ENCODE measurements around the gene AGAP1. TPM values are rescaled to one million over a fixed set of nuclear protein-coding genes. Genes with fewer than 3 reads are reported as not detected.

AGAP1 gene
- total RNA-seq, 1 donor from 2014 or later, result 47.2 TPM

DNA sequence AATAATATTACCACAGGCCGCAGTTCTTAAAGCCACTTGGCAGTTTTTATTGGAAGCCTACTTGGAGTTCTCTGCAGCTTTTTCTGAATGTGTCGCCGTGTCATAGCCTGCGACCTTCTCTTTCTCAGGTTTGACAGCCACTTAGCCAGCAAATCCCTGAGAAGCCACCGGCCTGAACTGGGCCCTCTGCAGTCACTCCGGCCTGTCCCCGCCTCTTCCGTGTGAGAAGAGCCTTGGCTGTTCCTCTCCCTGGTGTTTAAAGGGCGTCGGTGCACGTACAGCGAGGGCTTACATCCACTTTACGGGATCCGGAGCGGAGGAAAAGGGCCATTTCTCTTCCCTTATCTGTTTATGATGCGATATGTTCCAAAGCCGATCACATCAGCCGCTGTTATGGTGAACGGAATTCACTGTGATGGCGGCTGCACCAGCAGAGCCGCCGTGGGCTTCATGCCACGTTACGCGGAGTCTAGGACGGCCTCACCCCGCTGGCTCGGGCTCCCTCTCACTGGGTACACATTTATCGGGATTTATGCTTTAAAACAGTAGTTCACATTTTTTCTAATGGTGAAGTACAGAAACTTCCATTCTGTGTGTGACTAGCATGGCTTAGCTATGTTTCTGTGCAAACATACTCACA lies 607.6 kb downstream of the AGAP1 start:
- no peaks in the 10 kb centered on the region for H3K9me3 Mint-ChIP-seq (ENCODE audit: low read depth)
- H3K4me3 Mint-ChIP-seq (ENCODE audit: low read depth), result no peak overlapping the region
- no peaks in the 10 kb centered on the region for H3K4me1 Mint-ChIP-seq (ENCODE audit: low read depth)
- no peaks in the 10 kb centered on the region for H3K27me3 Mint-ChIP-seq
- H3K36me3 Mint-ChIP-seq (ENCODE audit: insufficient read depth), result no peaks in the 10 kb centered on the region
- no peak for DNase-seq (ENCODE audit: low spot score, unreplicated experiment)
- TF ChIP-seq, protein P1, sequence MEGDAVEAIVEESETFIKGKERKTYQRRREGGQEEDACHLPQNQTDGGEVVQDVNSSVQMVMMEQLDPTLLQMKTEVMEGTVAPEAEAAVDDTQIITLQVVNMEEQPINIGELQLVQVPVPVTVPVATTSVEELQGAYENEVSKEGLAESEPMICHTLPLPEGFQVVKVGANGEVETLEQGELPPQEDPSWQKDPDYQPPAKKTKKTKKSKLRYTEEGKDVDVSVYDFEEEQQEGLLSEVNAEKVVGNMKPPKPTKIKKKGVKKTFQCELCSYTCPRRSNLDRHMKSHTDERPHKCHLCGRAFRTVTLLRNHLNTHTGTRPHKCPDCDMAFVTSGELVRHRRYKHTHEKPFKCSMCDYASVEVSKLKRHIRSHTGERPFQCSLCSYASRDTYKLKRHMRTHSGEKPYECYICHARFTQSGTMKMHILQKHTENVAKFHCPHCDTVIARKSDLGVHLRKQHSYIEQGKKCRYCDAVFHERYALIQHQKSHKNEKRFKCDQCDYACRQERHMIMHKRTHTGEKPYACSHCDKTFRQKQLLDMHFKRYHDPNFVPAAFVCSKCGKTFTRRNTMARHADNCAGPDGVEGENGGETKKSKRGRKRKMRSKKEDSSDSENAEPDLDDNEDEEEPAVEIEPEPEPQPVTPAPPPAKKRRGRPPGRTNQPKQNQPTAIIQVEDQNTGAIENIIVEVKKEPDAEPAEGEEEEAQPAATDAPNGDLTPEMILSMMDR (IDR thresholded peaks at IDR 0.05; ENCODE audit: unreplicated experiment), result no peak
- no peak overlapping the region for H3K27ac Mint-ChIP-seq

DNA sequence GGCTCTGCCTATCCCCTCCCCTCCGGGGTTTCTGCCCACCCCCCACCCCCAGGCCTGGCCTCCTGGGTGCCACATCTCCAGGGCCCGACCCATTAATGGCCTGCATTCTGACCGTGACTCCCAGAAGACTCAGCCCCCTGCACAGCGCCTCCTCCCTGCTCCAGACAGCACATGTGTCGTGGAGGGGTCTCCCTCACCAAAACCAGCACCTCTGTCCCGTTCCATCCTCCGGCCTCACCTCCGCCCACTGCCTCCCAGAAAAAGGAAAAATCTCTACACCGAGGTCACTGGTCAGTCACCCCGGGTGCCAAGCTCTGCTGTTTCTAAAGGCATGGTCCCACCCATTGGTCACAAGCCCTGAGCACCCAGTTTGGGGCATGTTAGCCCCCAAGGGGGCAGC lies 609.1 kb downstream of the AGAP1 start:
- H3K9me3 Mint-ChIP-seq (ENCODE audit: low read depth), result no peaks in the 10 kb centered on the region
- H3K4me1 Mint-ChIP-seq (ENCODE audit: low read depth), result peaks cover 3% of the 10 kb centered on the region
- H3K27ac Mint-ChIP-seq, result no peak overlapping the region
- DNase-seq (ENCODE audit: low spot score, unreplicated experiment), result no peak
- peaks cover 2% of the 10 kb centered on the region for H3K27me3 Mint-ChIP-seq
- no peaks in the 10 kb centered on the region for H3K36me3 Mint-ChIP-seq (ENCODE audit: insufficient read depth)
- TF ChIP-seq, protein P1 (IDR thresholded peaks at IDR 0.05; ENCODE audit: unreplicated experiment), result no peak
- H3K4me3 Mint-ChIP-seq (ENCODE audit: low read depth), result no peak overlapping the region

DNA sequence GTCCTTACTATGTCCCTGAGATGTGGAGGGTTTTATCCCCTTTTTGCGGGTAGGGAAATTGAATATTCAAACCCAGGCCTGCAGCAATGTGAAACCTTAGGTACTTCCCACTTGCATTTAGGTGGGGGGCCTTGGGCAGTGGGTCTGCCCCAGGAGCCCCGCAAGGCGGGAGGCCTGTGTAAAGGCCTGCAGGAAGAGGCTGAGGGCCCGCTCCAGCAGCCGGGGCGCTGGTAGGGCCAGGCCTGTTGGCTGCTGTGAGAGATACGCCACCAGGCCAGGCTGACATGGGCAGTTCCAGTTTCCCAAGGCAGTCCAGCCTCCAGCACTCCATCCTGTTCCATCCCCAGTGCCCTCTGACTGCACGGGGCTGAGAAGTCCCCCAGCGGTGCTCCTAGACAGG lies 610.1 kb downstream of the AGAP1 start:
- TF ChIP-seq, protein P1 (IDR thresholded peaks at IDR 0.05; ENCODE audit: unreplicated experiment), result no peak
- Mint-ChIP-seq H3K4me3 (ENCODE audit: low read depth) (no peak overlapping the region), H3K36me3 (ENCODE audit: insufficient read depth) (no peaks in the 10 kb centered on the region), H3K27ac (no peak overlapping the region), H3K27me3 (peaks cover 7% of the 10 kb centered on the region), H3K4me1 (ENCODE audit: low read depth) (peaks cover 12% of the 10 kb centered on the region), H3K9me3 (ENCODE audit: low read depth) (no peaks in the 10 kb centered on the region)
- no peak for DNase-seq (ENCODE audit: low spot score, unreplicated experiment)

DNA sequence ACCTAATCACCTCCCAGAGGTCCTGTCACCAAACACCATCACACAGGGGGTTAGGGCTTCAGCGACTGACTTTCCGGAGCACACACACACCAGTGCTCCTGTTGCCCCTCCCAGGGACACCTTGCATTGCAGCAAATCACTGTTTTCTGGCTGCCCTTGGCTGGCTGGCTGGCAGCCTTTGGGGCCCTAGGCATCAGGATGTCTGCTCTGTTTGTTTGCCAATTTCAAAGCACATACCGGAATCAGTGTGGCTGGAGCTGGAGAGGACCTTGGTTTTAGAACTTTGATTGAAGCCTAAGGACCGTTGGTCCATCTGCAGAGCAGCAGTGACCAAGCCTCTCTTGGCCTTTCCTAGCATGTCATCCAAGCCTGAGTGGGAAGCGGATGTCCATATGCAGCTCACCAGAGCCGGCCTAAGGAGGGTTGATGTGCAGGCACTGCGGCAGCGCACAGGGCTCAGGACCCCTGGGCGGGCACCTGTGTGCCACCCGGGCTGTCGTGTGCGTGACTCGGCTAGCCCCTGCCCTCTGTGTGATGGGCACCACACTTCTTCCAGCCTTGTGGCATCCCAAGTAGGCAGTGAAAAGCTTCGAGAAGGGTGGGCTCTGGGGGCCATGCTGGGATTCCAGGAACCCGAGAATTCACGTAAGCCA lies 612.2 kb downstream of the AGAP1 start:
- peaks cover 12% of the 10 kb centered on the region for H3K4me1 Mint-ChIP-seq (ENCODE audit: low read depth)
- H3K36me3 Mint-ChIP-seq (ENCODE audit: insufficient read depth), result peaks cover 2% of the 10 kb centered on the region
- DNase-seq (ENCODE audit: low spot score, unreplicated experiment), result no peak
- TF ChIP-seq, protein P1 (IDR thresholded peaks at IDR 0.05; ENCODE audit: unreplicated experiment), result no peak
- peaks cover 7% of the 10 kb centered on the region for H3K27me3 Mint-ChIP-seq
- no peak overlapping the region for H3K27ac Mint-ChIP-seq
- H3K4me3 Mint-ChIP-seq (ENCODE audit: low read depth), result no peak overlapping the region
- H3K9me3 Mint-ChIP-seq (ENCODE audit: low read depth), result no peaks in the 10 kb centered on the region

DNA sequence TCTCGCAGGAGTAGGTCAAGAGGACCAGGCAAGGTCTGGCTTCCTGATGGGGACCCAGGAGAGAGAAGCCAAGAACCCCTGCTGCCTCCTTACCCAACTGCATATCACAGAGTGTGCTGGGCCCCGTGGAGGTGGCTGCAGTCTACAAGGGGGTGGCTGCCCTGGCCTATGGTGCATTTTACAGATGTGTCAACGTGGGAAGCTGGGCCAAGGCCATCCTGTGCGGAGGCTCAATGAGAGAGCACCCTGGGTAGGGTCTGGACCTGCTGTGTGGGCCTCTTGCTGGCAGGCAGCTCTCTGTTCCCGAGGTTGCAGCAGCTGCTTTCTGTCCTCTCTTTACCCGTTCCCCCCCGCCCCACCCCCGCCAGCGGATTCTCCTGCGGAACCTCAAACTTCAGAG lies 612.9 kb downstream of the AGAP1 start:
- H3K36me3 Mint-ChIP-seq (ENCODE audit: insufficient read depth), result peaks cover 2% of the 10 kb centered on the region
- H3K4me3 Mint-ChIP-seq (ENCODE audit: low read depth), result no peak overlapping the region
- peaks cover 12% of the 10 kb centered on the region for H3K4me1 Mint-ChIP-seq (ENCODE audit: low read depth)
- peaks cover 7% of the 10 kb centered on the region for H3K27me3 Mint-ChIP-seq
- no peak for DNase-seq (ENCODE audit: low spot score, unreplicated experiment)
- TF ChIP-seq, protein P1 (IDR thresholded peaks at IDR 0.05; ENCODE audit: unreplicated experiment), result no peak
- H3K27ac Mint-ChIP-seq, result no peak overlapping the region
- H3K9me3 Mint-ChIP-seq (ENCODE audit: low read depth), result no peaks in the 10 kb centered on the region

Measured in progenitor cell of endocrine pancreas (in vitro differentiated cells).